HG03159 (cell line): Measurements from ENCODE around the gene CYTH1.
"Not testable (repeated sequence)": the region's sequence is repeated elsewhere in the genome, so short reads cannot be mapped to it uniquely, and the experiment has no call there.

Experiments used
- ATAC-seq: cut with Tn5 transposase; IDR thresholded peaks from one replicate; pipeline ENCODE4 v1.9.1; 2021; ENCODE audit warnings: mild to moderate bottlenecking, moderate library complexity; ENCODE audit not compliant: unreplicated experiment

The CYTH1 gene

GRCh38 chr17:78673395-78673794 is 108.7 kb downstream of the CYTH1 start:
- no peak for ATAC-seq

GRCh38 chr17:78672871-78673371 is 109.2 kb downstream of the CYTH1 start:
- no peak for ATAC-seq

GRCh38 chr17:78672005-78672404 is 110.1 kb downstream of the CYTH1 start:
- no peak for ATAC-seq

- not testable (repeated sequence) for ATAC-seq
These were observed 110.4 kb downstream of the CYTH1 start for GRCh38 chr17:78671726-78672001.

- ATAC-seq, result no peak
These were observed 111.0 kb downstream of the CYTH1 start for GRCh38 chr17:78670850-78671725.

GRCh38 chr17:78669975-78670518 is 112.0 kb downstream of the CYTH1 start:
- no peak for ATAC-seq

GRCh38 chr17:78669256-78669974 is 112.7 kb downstream of the CYTH1 start:
- no peak for ATAC-seq

GRCh38 chr17:78668847-78669246 is 113.2 kb downstream of the CYTH1 start:
- no peak for ATAC-seq

GRCh38 chr17:78667741-78668640 is 114.1 kb downstream of the CYTH1 start:
- ATAC-seq, result no peak

GRCh38 chr17:78667091-78667490 is 115.0 kb downstream of the CYTH1 start:
- ATAC-seq, result no peak

GRCh38 chr17:78665952-78666920 is 115.8 kb downstream of the CYTH1 start:
- ATAC-seq, result no peak

- ATAC-seq, result no peak
These were observed 116.6 kb downstream of the CYTH1 start for GRCh38 chr17:78665387-78665951.

- ATAC-seq, result no peak
These were observed 117.3 kb downstream of the CYTH1 start for GRCh38 chr17:78664476-78665386.

GRCh38 chr17:78661093-78661770 is 120.8 kb downstream of the CYTH1 start:
- ATAC-seq, result no peak

- no peak for ATAC-seq
These were observed 122.5 kb downstream of the CYTH1 start for GRCh38 chr17:78659546-78659945.

- ATAC-seq, result no peak
These were observed 123.7 kb downstream of the CYTH1 start for GRCh38 chr17:78658281-78658785.

- ATAC-seq, result no peak
These were observed 126.7 kb downstream of the CYTH1 start for GRCh38 chr17:78655251-78655940.
